Activated B cell treated with CpG ODN at 0.5 μM for 24 hours (primary cell): ENCODE results near the gene SMPD2. TPM values are rescaled to one million over a fixed set of nuclear protein-coding genes. Genes with fewer than 3 reads are reported as not detected.

ENCODE experiments used
- ATAC-seq: fragments of 200-7000 bp; cut with Tn5 transposase; one replicate; pipeline ENCODE4 v1.10.0; 2021; ENCODE audit warnings: low read depth, mild to moderate bottlenecking, moderate library complexity
- CTCF ChIA-PET: fragments of 350-600 bp; sonication (Branson Sonifier 250); formaldehyde crosslinking; loops from one replicate; lab custom pipeline; 2021; ENCODE audit warnings: antibody characterized with exemption; lab: Charles Lee
- POLR2A ChIA-PET: fragments of 350-600 bp; sonication (Branson Sonifier 250); formaldehyde crosslinking; loops from one replicate; lab custom pipeline; 2021; ENCODE audit warnings: antibody characterized with exemption; lab: Charles Lee
- DNase-seq: peaks from one replicate; pipeline ENCODE4 v3.0.0; 2022
- H3K27ac Mint-ChIP-seq: one replicate; pipeline ENCODE4 v1.8.0; 2020; ENCODE audit warnings: mixed read lengths
- H3K27me3 Mint-ChIP-seq: one replicate; pipeline ENCODE4 v1.8.0; 2021; ENCODE audit warnings: mixed read lengths
- H3K36me3 Mint-ChIP-seq: one replicate; pipeline ENCODE4 v1.8.0; 2021; ENCODE audit warnings: low read depth, mixed read lengths
- H3K4me1 Mint-ChIP-seq: one replicate; pipeline ENCODE4 v1.8.0; 2021; ENCODE audit warnings: mixed read lengths
- H3K4me3 Mint-ChIP-seq: one replicate; pipeline ENCODE4 v1.8.0; 2020; ENCODE audit warnings: mild to moderate bottlenecking, mixed read lengths
- H3K9me3 Mint-ChIP-seq: one replicate; pipeline ENCODE4 v1.8.0; 2020; ENCODE audit warnings: mixed read lengths
- intact Hi-C: fragments of 100-400 bp; cut with micrococcal nuclease; formaldehyde crosslinking; loops from one replicate; pipeline ENCODE4 v1.15.1; 2024
- total RNA-seq: library from RNA; stranded (reverse); gene quantifications from 2 replicates; pipeline ENCODE4 v1.2.3, GENCODE V29; 2022
- TF ChIP-seq, protein P1 (sequence below): fragments of 200-600 bp; IDR thresholded peaks from one replicate; pipeline ENCODE4 v1.8.0; 2022; ENCODE audit warnings: antibody characterized with exemption, mild to moderate bottlenecking

SMPD2 gene
- total RNA-seq, 1 donor from 2014 or later: 28.2 TPM

- Mint-ChIP-seq H3K27me3 (no peaks in the 10 kb centered on the region), H3K4me3 (no peak overlapping the region), H3K4me1 (peaks cover 7% of the 10 kb centered on the region), H3K9me3 (no peaks in the 10 kb centered on the region), H3K36me3 (peaks cover 1% of the 10 kb centered on the region), H3K27ac (no peak overlapping the region)
- ATAC-seq: no peak
- TF ChIP-seq, protein P1, sequence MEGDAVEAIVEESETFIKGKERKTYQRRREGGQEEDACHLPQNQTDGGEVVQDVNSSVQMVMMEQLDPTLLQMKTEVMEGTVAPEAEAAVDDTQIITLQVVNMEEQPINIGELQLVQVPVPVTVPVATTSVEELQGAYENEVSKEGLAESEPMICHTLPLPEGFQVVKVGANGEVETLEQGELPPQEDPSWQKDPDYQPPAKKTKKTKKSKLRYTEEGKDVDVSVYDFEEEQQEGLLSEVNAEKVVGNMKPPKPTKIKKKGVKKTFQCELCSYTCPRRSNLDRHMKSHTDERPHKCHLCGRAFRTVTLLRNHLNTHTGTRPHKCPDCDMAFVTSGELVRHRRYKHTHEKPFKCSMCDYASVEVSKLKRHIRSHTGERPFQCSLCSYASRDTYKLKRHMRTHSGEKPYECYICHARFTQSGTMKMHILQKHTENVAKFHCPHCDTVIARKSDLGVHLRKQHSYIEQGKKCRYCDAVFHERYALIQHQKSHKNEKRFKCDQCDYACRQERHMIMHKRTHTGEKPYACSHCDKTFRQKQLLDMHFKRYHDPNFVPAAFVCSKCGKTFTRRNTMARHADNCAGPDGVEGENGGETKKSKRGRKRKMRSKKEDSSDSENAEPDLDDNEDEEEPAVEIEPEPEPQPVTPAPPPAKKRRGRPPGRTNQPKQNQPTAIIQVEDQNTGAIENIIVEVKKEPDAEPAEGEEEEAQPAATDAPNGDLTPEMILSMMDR: no peak
- ChIA-PET POLR2A (interaction anchor here (0.8 kb wide), 1 partner anchor 19 kb away, joined by 3 read pairs; no protein-coding TSS in a partner anchor), CTCF (no interaction called here)
- DNase-seq: no peak
- intact Hi-C loops: no loop called here
Measured at GRCh38 chr6:109436041-109436440, 4.5 kb upstream of the SMPD2 start.

DNA sequence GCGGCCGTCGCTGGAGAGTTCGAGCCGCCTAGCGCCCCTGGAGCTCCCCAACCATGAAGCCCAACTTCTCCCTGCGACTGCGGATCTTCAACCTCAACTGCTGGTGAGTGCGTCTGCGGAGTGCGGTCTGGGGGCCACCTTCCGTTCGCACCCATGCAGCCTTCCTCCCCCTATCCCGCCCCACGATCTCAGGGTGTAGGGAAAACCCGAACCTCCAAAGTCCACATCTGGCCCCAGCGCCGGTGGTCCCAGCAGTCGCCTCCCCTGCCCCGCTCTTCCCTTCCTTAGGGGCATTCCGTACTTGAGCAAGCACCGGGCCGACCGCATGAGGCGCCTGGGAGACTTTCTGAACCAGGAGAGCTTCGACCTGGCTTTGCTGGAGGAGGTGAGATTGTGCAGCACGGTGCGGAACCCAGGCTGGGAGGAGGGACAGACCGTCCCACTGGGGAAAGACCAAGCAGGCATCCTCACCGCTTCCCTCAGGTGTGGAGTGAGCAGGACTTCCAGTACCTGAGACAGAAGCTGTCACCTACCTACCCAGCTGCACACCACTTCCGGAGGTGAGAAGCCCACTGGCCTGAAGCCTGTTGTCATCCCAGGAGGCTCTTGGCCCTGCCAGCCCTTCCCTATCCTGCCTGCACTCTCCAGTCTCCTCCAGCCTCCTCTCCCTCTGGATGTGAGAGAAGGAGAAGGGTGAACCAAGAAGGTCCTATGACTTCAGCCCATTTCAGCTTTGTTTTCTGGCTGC lies 719 bp downstream of the SMPD2 start:
- Mint-ChIP-seq H3K4me1 (peaks cover 34% of the 10 kb centered on the region), H3K27ac (peak overlapping the region; percentile 95), H3K27me3 (no peaks in the 10 kb centered on the region), H3K9me3 (no peaks in the 10 kb centered on the region), H3K4me3 (peak overlapping the region; percentile 96), H3K36me3 (peaks cover 44% of the 10 kb centered on the region)
- ChIA-PET CTCF (interaction anchor here (1.1 to 3.2 kb wide), 7 partner anchors 12 to 346 kb away, joined by 3 to 31 read pairs (median 4); partner anchors contain the start of genes CD164, CEP57L1, MICAL1 and SESN1), POLR2A (interaction anchor here (0.6 to 6.7 kb wide), 15 partner anchors 9 to 883 kb away, joined by 3 to 154 read pairs (median 6); partner anchors contain the start of genes CD164, CDC40, CEP57L1 and MICAL1)
- intact Hi-C loops: loop anchor here (1.0 kb wide), 3 partner anchors 9 to 250 kb away; partner anchors contain the start of genes AK9, FIG4 and MICAL1
- TF ChIP-seq, protein P1: no peak
- DNase-seq (no peak), ATAC-seq (peak; percentile 28)

- CTCF ChIA-PET: interaction anchor here (0.7 to 3.2 kb wide), 6 partner anchors 10 to 40 kb away, joined by 3 to 31 read pairs (median 3); partner anchors contain the start of genes MICAL1 and ZBTB24
- H3K4me1 Mint-ChIP-seq: peaks cover 39% of the 10 kb centered on the region
- no peak for ATAC-seq
- H3K36me3 Mint-ChIP-seq: peaks cover 57% of the 10 kb centered on the region
- no peaks in the 10 kb centered on the region for H3K9me3 Mint-ChIP-seq
- H3K27me3 Mint-ChIP-seq: no peaks in the 10 kb centered on the region
- H3K27ac Mint-ChIP-seq: peak overlapping the region; percentile 95
- POLR2A ChIA-PET: interaction anchor here (0.6 to 6.7 kb wide), 6 partner anchors 8 to 65 kb away, joined by 3 to 154 read pairs (median 20); partner anchors contain the start of genes CD164 and MICAL1
- H3K4me3 Mint-ChIP-seq: peak overlapping the region; percentile 96
- TF ChIP-seq, protein P1: no peak
- no peak for DNase-seq
- intact Hi-C loops: loop anchor here (2.0 kb wide), 1 partner anchor 254 kb away; no protein-coding TSS in a partner anchor
Measured at GRCh38 chr6:109442393-109442924, 1.9 kb downstream of the SMPD2 start.

DNA sequence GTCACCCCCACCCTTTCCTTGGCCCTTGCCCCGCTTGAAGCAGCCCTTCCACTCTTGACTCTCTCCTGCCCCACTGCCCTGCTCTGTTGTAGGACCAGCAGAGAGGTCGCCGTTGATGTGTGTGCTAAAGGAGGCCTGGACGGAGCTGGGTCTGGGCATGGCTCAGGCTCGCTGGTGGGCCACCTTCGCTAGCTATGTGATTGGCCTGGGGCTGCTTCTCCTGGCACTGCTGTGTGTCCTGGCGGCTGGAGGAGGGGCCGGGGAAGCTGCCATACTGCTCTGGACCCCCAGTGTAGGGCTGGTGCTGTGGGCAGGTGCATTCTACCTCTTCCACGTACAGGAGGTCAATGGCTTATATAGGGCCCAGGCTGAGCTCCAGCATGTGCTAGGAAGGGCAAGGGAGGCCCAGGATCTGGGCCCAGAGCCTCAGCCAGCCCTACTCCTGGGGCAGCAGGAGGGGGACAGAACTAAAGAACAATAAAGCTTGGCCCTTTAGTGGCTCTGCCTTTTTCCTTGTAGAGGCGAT lies 3.0 kb downstream of the SMPD2 start:
- Mint-ChIP-seq H3K4me1 (peaks cover 50% of the 10 kb centered on the region), H3K27me3 (no peaks in the 10 kb centered on the region), H3K4me3 (no peak overlapping the region), H3K9me3 (no peaks in the 10 kb centered on the region), H3K36me3 (peaks cover 64% of the 10 kb centered on the region), H3K27ac (no peak overlapping the region)
- intact Hi-C loops: loop anchor here (2.0 kb wide), 1 partner anchor 255 kb away; no protein-coding TSS in a partner anchor
- TF ChIP-seq, protein P1: no peak
- no peak for ATAC-seq
- CTCF ChIA-PET: interaction anchor here (1.0 to 3.2 kb wide), 3 partner anchors 9 to 16 kb away, joined by 3 to 31 read pairs (median 5); no protein-coding TSS in a partner anchor
- DNase-seq: no peak
- POLR2A ChIA-PET: interaction anchor here (1.0 to 6.7 kb wide), 3 partner anchors 12 to 60 kb away, joined by 3 to 154 read pairs (median 78); partner anchors contain the start of genes CD164 and MICAL1
